Gastrocnemius medialis (tissue), 4 donors: Measurements from ENCODE around the gene PHF21B.

Experiments used
- CTCF ChIP-seq, 5 experiments: fragments of 450-650 bp in 3 of 5; fragments of 200-600 bp in 2 of 5; sonication (generic) in 2 of 5; IDR thresholded peaks in 4 of 5; conservative IDR thresholded peaks in 1 of 5; 1 replicate in 4 of 5; 2 replicates in 1 of 5; pipeline ENCODE4 v1.5.1; 2016 to 2019; ENCODE audit warnings: antibody characterized with exemption in 5 of 5, mild to moderate bottlenecking in 3 of 5, moderate library complexity in 3 of 5
- POLR2A ChIP-seq, 2 donors: fragments of 450-650 bp; IDR thresholded peaks; one replicate each; pipeline ENCODE4 v1.6.1; 2017; ENCODE audit warnings: antibody characterized with exemption in 2 of 2, mild to moderate bottlenecking in 2 of 2, moderate library complexity in 2 of 2

- TF ChIP-seq POLR2A (IDR thresholded peaks at IDR 0.05) (no peak), CTCF (IDR thresholded peaks at IDR 0.05 in 4 of 5, conservative IDR thresholded peaks at IDR 0.05 in 1 of 5) (no peak)
Measured at GRCh38 chr22:44962741-44963454, 46.9 kb downstream of the PHF21B start.
